ENCODE measurements around the gene NT5DC2. TPM values are rescaled to one million over a fixed set of nuclear protein-coding genes. Genes with fewer than 3 reads are reported as not detected.
"Not testable (repeated sequence)": the region's sequence is repeated elsewhere in the genome, so short reads cannot be mapped to it uniquely, and the experiment has no call there.

The NT5DC2 gene
- total RNA-seq, 1 donor from 2014 or later, result 104 TPM

DNA sequence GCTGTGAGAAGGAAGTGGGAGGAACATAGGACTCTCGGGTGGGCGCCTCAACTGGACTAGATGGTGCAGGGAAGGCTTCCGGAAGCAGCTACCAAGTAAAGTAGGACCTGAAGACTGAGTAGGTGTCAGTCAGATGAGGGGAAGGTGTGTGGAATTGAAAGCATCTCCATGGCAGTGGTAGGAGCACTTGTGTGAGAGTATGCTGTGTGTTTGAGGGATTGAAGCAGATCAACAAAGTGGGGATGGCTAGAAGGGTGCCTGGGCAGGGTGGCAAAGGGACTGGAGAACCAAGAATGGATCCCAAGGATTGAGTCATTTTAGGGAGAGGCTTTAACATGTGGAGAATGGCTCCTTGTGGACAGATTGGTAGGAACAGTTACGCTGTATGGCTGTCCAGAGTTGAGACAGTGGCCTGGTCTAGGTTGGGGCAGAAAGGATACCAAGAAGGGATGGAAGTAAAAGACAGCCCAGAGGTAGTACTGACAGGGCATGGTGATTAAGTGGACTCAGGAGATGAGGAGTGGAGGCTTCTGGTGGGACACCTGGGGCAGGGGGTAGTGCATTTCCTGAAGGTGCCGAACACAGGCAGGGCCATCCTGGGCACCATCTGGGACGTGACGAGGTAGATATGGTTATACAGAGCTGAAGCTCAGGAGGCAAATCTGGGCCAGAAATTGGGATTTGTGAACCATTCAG is 4.2 kb upstream of the NT5DC2 start:
- no peak for DNase-seq (ENCODE audit: low spot score)

DNA sequence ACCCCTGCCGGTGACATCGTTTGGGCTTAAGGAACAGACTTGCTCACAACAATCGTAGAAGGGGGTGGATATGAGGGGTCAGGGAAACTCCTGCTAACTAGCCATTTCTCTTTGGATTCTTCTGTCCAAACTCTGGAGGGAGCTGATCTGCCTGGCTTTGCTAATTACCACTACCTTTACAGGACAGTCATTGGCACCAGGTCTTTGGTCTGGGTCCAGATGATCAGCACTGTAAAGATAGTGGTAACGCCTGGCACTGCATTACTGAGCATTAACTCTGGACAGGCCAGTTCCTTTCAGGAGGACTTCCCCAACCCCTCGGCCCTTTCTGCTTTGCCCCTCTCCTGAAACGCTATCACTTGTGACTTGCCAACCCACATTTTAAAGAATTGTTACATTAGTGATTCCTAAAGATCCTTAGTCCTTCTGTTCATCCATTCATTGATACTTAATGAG is 3.5 kb upstream of the NT5DC2 start:
- no peak for DNase-seq (ENCODE audit: low spot score)

DNA sequence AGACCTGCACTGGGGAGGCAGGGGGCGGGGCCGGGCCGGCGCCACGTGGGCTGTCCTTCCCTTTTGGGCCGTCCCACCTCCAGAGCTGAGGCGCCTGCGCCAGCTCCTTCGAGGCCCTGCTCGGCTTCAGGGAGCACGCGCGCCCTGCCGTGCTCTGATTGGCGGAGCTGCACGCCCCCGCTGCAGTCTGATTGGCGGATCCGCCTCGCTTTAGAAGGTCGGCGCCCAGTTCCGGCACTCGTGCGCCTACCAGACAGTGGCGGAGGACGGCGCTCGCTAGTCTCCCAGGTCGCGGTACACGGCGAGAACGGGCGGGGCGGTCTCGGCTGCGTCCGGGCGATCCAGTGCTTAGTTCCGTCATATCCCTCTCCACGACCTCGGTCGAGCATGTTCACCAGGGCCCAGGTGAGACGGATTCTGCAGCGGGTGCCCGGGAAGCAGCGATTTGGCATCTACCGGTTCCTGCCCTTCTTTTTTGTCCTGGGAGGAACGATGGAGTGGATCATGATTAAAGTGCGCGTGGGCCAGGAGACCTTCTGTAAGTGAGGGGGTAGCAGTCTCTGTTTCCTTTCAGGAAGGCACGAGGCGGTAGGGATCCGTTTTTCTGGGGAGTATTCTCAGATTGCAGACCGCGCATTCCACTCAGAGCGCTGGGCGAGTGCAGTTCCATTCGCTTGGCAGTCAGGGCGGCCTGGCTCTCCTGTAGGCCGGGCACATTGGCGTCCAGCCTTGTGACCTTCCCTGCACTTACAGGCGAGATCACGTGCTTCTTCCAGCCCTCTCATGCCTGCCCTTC is 2.9 kb upstream of the NT5DC2 start, which contains the start of gene UQCC5:
TSS of gene UQCC5 (plus strand) at position 237 of the 796 bp plus-strand sequence. CDS start at position 388, 151 bp downstream.
- peak; percentile 99 for DNase-seq (ENCODE audit: low spot score)

DNA sequence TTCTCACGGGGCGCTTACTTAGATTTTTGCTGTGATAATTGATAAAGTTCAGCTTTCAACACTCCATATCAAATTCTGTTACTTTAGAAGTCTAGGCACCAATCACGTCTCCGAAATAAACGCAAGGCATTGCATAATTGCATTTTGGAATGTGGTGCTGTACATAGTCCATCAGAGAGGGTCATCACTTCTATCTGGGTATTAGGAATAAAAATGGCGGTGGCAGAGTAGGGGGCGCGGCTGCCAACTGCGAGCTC is 2.4 kb upstream of the NT5DC2 start:
- DNase-seq (ENCODE audit: low spot score), result no peak

DNA sequence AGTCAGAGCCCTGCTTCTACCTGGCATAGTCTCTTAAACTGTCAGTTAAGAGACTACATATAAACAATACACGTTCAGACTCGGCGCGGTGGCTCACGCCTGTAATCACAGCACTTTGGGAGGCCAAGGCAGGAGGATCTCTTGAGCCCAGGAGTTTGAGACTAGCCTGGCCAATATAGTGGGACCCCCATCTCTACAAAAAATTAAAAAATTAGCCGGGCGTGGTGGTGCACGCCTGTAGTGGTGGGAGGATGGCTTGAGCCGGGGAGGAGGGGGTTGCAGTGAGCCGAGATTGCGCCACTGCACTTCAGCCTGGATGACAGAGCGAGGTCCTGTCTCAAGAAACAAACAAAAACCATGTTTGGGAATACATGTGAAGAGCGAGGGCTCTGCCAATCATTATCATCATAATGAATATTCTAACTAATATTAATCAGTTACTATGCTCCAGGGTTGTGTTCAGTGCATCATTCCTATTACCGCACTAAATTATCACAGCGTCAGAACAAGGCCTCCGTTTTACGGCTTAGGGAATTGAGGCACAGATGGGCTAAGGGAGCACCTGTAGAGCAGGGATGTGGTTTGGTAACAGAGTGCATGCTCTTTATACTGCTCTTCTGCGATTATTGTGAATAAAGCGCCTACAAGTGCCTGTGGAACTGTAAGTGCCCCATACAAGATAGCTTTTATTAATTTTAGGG is 1.9 kb upstream of the NT5DC2 start:
- no peak for DNase-seq (ENCODE audit: low spot score)

DNA sequence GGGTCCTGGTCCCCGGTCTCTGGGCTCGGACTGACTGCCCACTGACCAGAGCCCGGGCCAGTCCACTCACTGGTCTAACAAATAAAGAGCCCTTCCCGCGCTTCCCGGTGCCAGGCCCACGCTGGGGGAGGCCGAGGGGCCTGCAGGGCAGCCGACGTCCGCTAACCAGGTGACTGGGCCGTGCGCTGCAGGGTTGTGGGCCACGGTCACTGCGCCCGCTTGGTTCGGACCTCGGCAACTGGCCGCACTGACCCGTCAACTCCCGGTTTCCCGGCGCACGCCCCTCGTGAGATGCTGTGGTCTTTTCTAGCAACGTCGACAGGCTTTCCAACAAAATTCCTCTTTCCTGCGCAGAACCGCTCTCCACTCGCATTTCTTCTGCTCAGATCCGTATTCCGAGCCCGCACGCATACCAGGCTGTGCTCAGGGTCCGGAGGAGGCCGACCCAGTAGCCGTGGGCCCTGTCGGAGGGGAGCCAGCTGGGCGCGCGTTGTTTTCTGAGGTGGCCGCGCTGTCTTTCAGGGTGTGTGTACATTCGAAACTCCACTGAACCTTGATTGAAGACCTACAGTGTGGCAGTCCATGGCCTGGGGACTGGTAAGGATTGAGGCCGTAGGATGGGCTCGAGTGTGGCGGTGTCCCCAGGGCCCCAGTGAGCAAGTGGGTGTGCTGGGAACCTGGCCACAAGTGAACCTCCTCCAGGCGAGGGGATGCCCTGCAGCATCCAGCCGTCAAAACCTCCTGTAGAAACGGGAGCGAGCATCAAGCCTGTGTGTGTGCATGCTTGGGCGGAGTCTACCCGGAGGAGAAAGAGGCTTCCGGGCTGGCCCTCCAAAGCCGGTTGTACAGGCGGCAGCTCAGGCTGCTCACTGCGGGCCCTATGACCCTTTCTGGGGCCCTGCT is 875 bp upstream of the NT5DC2 start:
- peak; percentile 82 for DNase-seq (ENCODE audit: low spot score)

DNA sequence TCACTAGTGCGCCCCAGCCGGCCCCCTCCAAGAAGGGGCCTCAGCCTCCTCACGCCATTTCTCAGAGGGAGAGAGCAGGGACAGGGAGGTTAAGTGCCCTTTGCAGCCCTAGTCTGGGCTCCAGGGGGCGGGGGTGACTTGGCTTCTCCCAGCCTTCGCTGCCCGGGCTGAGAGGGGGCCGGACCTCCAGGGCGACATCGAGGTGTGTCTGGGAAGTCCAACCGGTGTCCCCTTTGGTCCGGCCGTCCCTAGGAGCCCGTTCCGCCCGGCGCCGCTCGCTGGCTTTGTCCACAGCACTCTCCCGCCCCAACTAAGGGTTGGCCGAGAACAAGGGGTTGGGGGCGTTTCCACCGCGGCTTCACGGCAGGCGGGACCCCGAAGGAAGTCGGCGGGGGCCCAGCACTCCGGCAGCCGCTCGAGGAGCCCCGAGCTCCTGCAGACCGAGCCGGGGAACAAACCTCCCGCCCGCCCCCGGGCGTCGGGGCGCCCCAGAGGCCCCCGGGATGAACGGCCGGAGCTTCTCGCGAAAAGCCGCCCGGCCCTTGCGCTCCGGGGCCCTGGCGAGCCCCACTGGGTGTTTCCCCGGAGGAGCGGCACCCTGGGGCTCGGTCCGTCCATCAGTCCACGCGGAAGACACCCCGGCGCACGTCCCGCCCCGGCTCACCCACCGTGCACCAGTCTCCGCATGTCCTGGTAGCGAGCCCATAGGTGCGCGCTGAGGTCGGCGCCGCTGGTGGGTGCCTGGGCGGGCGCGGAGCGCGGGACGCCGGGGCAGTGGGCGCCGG is 627 bp downstream of the NT5DC2 start:
- DNase-seq (ENCODE audit: low spot score), result peak; percentile 36

DNA sequence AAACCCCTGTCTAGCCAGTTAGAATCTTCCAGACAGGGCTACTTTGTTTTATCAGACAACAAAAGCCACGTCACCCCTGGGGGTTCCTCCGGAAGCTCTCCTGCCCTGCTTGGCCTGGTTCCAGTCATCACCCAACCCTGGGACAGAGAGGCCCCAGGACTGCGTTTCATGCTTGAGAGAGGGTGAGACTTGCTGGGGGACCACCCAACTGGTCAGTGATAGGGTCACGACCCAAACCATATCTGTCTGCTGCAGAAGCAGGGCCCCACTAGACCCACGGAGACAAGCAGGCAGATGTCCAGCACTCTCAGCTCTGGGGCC is 1.2 kb downstream of the NT5DC2 start:
- peak; percentile 40 for DNase-seq (ENCODE audit: low spot score)

DNA sequence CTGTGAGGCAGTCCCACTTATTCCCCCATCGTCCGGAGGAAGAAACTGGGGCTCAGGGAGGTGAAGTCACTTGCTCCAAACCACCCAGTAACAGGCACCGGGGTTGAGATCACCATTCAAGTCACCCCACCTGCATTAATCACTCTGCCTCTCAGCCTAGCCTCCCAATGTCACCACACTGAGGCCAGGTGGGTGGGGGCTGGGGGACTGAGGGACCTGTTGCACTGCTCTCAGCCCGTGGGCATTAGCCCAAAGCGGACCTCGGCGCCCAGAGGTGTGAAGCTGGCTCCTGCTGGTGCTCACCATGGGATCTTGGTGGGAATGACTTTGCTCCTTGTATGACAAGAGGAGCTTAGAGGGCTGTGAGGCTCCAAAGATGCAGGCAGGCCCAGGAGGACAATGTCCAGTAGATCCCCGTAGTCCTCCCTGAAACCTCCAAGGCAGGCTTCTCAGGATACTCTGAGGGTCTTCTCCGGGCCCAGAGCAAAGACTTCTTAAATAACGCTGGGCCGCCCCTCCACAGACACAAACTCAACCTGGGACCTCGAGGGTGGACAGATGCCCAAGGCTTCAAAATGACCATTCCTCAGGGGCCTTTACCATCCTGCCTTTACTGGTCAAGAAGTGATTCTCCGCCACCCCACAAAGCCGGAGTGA is 1.7 kb downstream of the NT5DC2 start:
- DNase-seq (ENCODE audit: low spot score), result no peak

DNA sequence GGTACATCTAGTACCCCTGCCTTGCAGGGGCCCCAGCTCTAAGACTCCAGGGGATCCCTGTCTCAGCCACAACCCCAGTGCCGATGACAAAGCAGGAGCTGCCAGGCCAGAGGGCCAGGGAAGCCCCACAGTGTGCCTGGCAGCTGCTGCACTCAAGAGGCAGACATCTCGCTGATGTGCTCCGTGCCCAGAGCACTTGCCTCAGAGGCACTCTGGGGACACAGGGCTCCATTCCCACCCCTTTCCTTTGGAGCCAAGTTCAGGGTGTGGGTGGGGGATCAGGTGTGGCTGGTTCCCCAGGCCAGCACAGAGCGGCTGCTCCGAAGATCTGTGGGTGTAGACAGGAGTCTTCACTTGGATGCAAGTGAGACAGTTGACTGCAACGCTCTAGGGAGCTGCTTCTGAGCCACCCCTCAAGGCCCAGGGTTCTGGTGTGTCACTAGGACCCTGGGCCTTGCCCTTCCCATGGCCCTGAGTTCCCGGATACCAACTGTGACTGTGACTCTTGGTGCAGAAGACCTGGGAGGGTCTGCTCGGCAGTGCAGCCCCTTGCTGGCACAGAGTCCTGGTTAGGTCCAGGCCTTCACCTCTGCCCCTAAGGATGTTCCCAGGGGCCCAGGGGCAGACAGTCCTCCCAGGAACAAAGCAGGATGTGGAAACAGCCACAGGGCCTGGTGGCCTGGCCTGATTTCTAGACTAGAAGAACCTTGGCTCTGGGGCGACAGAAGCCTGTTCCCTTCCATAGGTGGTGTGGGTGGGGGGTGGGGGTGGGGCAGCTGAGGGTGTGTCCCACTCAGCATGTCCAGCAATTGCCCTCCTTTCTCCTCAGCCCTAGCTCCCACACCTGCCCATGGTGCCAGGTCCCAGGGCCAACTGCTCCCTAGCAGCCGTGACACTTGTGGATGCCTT is 2.5 kb downstream of the NT5DC2 start:
- DNase-seq (ENCODE audit: low spot score), result no peak

DNA sequence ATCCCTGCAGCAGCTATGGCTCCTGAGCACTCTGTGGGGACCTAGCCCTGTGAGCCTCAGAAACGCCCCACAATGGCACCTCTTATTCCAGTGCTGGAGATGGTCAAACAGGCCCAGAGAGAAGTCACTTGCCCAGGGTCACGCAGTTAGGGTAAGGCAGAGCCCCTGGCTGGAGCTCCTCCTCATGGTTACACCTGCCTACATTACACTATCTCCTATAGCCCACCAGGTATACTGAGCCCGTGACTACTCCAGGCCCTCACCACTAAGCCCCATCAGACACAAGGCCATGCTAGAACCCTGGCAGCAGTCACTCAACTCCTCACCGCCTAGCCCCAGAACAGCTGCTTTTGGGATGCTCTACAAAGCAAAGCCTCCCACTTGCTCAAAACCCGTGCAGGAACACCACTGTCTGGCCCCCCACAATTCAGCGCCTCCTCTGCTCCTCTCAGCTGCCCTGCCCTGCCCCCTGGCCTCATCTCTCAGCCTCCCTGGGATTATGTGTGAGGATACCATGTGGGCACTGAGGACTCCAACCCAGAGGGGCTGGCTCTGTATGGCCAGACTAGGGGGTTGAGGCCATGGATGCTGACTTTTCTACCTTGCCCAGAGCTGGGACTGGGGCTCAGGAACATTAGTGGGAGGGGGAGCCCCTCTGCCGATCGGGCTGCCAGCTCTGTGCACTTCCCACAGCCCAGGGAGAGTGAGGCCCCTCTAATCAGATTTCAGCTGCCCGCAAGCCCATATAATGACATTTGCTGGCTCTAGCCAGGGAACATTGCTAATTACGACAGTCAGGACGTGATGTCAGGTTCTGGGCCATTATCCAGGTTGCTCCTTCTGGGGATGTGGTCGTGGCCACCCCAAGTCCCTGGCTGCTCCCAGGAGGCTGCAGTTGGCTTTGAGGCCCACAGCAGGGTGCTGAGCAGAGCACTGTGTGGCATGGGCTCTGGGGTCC is 4.0 kb downstream of the NT5DC2 start:
- no peak for DNase-seq (ENCODE audit: low spot score)

DNA sequence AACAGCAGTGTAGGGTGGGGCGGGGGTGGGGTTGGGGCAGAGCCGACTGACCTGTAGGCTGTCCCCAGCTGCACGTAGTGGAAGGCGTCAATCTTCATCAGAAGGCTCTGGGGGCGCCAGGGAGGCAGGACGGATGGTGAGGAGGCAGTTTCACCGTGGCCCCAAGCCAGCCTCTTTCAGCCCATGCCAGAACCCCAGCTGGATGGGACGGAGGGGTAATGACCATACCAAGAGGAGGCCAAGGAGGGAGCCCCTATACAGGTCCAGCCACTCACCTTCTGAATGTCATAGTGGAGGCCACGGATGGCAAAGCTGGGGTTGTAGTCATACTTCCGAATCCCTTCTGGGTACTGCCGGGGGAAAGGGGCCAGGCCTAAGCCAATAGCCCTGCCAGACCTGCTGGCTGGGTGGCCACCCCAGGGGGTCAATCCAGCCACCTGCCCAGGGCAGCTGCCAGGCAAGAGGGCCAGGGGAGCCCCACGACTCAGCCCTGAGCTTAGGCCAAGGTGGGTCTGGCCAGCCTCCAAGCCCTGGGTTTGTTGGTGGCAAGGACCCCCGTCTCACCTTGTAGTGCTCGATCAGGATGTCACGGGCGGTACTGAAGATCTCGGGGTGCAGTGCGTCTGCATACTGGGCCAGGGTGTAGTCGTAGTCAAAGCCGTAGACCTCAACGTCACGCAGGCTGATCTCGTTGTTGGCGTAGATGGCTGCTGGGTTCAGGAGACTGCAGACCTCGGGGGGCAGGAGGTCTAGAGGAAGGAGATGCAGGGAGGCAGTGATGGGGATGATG is 4.9 kb downstream of the NT5DC2 start:
- DNase-seq (ENCODE audit: low spot score), result no peak

DNA sequence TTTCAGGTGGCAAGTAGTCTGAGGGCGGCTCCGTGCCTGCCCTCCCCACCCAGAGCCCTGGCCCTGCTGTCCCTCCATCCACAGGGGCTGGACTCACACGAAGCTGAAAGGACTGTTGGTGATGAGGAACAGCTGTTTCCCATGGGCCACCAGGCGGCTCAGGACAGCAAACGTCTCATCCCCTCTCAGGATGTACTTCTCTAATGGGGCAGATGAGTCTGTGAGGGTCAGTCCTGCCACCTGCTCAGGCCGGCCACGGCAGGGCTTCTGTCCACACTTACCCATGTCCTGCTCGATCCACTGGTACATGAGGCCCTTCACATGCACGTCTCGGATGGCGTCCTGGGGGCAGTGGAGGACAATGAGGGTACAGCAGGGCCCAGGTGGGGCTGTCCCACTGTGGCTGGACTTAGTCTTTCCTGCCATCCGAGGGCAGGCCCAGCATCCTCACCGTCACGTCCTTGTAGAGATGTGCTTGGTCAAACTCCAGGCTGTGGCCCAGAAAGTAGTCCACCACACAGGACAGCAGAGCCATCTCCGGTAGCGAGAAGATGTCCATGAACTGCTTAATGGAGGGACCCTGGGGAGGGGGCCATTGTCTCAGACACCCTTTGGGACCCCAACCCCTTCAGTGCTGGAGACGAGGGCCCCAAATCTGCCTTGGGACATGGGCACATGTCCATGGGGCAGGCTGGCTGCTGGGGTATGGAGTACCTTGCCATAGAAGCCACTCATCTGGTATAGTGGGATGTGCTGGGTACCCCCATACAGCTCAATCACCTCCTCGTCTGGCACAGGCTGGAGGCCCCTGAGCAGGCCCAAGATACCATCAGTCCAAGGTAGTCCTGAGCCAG is 5.7 kb downstream of the NT5DC2 start:
- no peak for DNase-seq (ENCODE audit: low spot score)

DNA sequence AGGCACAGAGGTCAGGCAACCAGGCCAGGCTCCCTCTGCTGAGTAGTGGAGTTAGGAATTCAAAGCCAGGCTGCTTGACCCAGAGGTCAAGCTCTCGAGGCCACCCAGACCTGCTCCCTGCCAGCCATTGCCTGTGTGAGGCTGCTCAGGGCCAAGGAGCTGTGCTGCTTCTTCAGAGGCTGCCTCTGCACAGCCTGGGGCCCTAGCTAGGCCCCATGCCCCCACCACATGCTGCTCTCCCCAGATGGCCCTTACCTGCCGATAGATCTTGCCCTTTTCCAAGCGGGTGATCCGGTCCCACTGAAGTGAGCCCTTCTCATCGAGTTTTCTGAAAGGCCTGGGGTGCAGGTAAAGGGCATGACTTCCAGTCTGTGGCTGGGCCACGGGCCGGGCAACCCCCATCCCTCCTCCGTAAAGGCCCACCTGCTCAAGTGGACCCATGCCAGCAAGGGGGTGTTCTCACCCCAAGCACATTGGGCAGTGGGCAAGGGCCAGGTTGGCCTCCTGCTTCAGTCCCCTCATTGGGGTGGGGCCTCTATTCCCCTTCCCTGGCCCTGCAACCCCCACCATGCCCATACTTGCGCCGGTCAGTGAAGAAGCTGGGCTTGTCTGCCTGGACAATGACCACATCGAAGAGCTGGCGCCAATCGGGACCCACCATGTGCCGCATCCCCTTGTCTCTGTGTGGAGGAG is 6.5 kb downstream of the NT5DC2 start:
- DNase-seq (ENCODE audit: low spot score), result no peak

DNA sequence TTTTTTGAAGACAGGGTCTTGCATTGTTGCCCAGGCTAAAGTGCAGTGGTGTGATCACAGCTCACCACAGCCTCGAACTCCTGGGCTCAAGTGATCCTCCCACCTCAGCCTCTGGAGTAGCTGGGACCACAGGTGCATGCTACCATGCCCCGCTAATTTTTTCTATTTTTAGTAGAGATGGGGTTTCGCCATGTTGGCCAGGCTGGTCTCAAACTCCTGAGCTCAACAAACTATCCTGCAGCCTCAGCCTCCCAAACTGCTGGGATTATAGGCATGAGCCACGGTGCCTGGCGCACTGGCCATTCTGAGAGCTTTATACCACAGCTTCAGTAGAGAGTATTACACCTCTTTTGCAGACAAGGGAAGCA is 7.0 kb downstream of the NT5DC2 start:
- not testable (repeated sequence) for DNase-seq (ENCODE audit: low spot score)

Measured in umbilical cord (tissue), 2 donors.